Skeletal muscle cell (primary cell): Measurements from ENCODE around the gene NDEL1.

ENCODE experiments used
- DNase-seq: peaks from one replicate; pipeline ENCODE4 v3.0.0-alpha.2; 2010; ENCODE audit warnings: low read depth
- H3K4me3 ChIP-seq: 2 replicates; pipeline ENCODE4 v1.5.1; 2011; ENCODE audit warnings: low read depth, mild to moderate bottlenecking, control low read depth, low read length, moderate library complexity

Gene NDEL1

DNA sequence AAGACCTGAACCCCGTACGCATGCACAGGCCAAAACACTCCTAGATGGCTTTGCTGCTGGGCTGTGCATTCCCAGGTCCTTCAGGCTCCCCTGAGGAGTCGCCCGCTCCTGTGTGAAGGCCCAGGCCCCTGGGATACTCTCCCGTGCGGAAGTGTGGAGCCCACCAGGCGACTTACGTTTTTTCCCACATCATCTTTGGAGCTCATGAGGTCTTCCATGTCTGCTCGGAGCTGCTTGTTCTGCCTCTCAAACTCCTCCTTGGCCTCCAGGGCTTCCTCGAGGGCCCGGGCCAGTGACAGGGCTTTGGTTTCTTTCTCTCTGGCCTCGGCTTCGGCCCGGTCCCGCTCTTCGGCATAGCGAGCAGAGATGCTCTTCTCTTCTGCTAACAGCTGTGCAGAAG lies 56.4 kb downstream of the NDEL1 start:
- no peak for DNase-seq
- no peak overlapping the region for H3K4me3 ChIP-seq

DNA sequence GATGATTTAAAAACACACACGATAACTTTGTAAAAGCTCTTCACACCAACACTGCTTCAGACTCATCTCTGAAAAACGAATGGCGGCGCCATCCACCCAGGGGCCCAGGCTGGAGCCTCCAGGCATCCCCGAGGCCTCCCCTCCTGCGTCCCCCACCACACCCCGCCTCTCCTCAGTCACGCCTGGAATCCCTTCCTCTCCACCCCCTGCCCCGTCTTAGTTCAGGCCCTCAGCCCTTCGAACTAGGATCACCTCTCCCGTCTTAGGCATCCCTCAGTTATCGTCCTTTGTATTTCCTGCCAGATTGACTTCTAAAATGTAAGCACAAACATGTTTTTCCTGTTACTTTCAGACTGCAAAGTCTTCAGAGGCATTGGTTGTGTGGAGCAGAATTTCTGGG lies 58.3 kb downstream of the NDEL1 start:
- DNase-seq, result no peak
- no peak overlapping the region for H3K4me3 ChIP-seq

- DNase-seq, result no peak
These were observed 58.9 kb downstream of the NDEL1 start for GRCh38 chr17:8494506-8495111.

DNA sequence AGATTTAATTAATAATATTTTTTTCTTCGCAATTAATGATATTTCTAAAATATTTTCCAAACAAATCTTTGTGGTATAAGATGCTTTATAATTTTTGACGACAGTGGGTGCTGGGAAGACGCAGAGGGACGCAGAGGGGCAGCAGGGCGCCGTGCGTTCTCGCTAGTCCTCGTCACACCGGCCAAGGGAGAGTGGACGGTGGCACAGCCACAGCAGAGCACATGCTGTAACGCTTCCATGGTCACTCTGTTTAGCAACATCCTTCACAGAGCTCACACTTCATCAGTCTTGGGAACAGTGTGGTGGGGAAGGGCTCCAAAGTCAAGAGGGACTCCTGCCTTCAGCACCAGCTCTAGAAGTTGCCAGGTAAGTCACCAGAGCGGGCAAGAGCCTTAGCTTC lies 60.4 kb downstream of the NDEL1 start:
- no peak for DNase-seq
- H3K4me3 ChIP-seq, result no peak overlapping the region

More at GRCh38 chr17:8494506-8495111, 58.9 kb downstream of the NDEL1 start:
- H3K4me3 ChIP-seq, result no peak overlapping the region

- no peak for DNase-seq
These were observed 63.5 kb downstream of the NDEL1 start for GRCh38 chr17:8499171-8499570.

GRCh38 chr17:8499614-8500013 lies 63.9 kb downstream of the NDEL1 start:
- no peak for DNase-seq

More at GRCh38 chr17:8499171-8499570, 63.5 kb downstream of the NDEL1 start:
- no peak overlapping the region for H3K4me3 ChIP-seq

GRCh38 chr17:8500609-8501008 lies 64.9 kb downstream of the NDEL1 start:
- no peak overlapping the region for H3K4me3 ChIP-seq
- no peak for DNase-seq

More at GRCh38 chr17:8499614-8500013, 63.9 kb downstream of the NDEL1 start:
- no peak overlapping the region for H3K4me3 ChIP-seq

- H3K4me3 ChIP-seq, result no peak overlapping the region
- no peak for DNase-seq
These were observed 66.4 kb downstream of the NDEL1 start for GRCh38 chr17:8502126-8502525.

DNA sequence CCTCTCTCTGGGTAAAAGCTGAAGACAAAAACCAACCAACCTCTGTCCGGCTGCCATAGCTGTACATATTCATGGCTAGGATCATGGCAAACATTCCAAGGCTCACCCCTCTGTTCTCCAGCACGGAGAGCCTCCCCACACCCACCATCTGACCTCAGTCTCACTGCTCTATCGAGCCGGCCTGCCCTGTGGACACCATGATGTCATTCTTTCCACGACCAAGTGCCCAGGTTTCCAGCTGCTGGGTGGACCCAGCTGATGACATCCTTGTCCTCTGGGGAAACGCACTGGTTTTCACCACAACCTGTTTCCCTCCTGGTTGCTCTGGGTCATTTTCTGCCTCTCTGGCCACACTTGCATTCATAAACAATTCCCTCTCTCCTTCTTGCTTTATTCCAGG lies 67.7 kb downstream of the NDEL1 start:
- DNase-seq, result no peak
- no peak overlapping the region for H3K4me3 ChIP-seq

GRCh38 chr17:8503807-8504206 lies 68.1 kb downstream of the NDEL1 start:
- H3K4me3 ChIP-seq, result no peak overlapping the region
- no peak for DNase-seq

GRCh38 chr17:8504460-8505207 lies 69.0 kb downstream of the NDEL1 start:
- no peak overlapping the region for H3K4me3 ChIP-seq
- DNase-seq, result no peak

DNA sequence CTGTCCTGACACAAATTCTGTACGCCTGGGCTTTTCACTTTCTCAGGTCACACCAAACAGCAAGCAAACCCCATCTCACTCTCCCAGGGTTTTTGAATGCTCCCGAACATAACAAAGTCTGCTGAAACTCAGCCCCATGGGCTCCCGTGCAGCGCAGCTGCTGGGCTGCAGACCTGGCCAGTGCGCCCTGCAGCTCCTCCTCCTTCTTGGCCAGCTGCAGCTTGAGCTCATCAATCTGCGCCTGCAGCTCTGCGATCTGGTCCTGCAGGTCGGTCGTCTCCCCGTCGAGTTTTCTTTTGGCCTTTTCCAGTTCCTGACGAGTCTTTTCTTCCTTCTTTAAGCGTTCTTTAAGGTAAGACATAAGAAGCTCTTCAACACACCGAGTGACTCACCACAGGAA lies 70.5 kb downstream of the NDEL1 start:
- H3K4me3 ChIP-seq, result no peak overlapping the region
- peak; percentile 11 for DNase-seq

GRCh38 chr17:8514801-8515200 lies 79.1 kb downstream of the NDEL1 start:
- no peak for DNase-seq
- no peak overlapping the region for H3K4me3 ChIP-seq
